Heart right ventricle (tissue), 16 donors: Measurements from ENCODE around the gene ITSN1. TPM values are rescaled to one million over a fixed set of nuclear protein-coding genes. Genes with fewer than 3 reads are reported as not detected.
"Not testable (repeated sequence)": the region's sequence is repeated elsewhere in the genome, so short reads cannot be mapped to it uniquely, and the experiment has no call there.

ENCODE experiments used
- ATAC-seq, 8 donors: fragments of 200-7000 bp; cut with Tn5 transposase; one replicate each; pipeline ENCODE4 v1.9.1; 2020; ENCODE audit warnings: mild to moderate bottlenecking in 8 of 8, moderate library complexity in 8 of 8, moderate number of reproducible peaks in 1 of 8
- DNase-seq, 2 donors: peaks; one replicate each; pipeline ENCODE4 v3.0.0-alpha.2; 2020
- H3K27ac ChIP-seq, 10 donors: fragments of 200-600 bp; sonication (generic) in 2 of 10; one replicate each; pipeline versions ENCODE4 v1.5.0 to v1.8.0; 2020 to 2022; ENCODE audit warnings: mild to moderate bottlenecking in 3 of 10
- H3K27me3 ChIP-seq, 7 donors: fragments of 200-600 bp; one replicate each; pipeline ENCODE4 v1.8.0; 2021 to 2022; ENCODE audit warnings: mild to moderate bottlenecking in 2 of 7
- H3K36me3 ChIP-seq, 9 donors: fragments of 200-600 bp; sonication (generic) in 1 of 9; one replicate each; pipeline versions ENCODE4 v1.5.0 to v1.8.0; 2020 to 2022; ENCODE audit warnings: mild to moderate bottlenecking in 2 of 9
- H3K4me1 ChIP-seq, 9 donors: fragments of 200-600 bp; sonication (generic) in 1 of 9; one replicate each; pipeline versions ENCODE4 v1.5.0 to v1.8.0; 2020 to 2022; ENCODE audit warnings: mild to moderate bottlenecking in 4 of 9
- H3K4me3 ChIP-seq, 10 donors: fragments of 200-600 bp; sonication (generic) in 2 of 10; one replicate each; pipeline versions ENCODE4 v1.5.0 to v1.8.0; 2020 to 2022; ENCODE audit warnings: mild to moderate bottlenecking in 7 of 10, moderate library complexity in 2 of 10
- H3K9me3 ChIP-seq, 11 donors: fragments of 200-600 bp in 10 of 11; sonication (generic) in 2 of 11; one replicate each; pipeline versions ENCODE4 v1.5.0 to v1.8.0; 2013 to 2022; ENCODE audit warnings: mild to moderate bottlenecking in 2 of 11, control low read depth in 1 of 11, moderate library complexity in 1 of 11
- CTCF ChIP-seq, 9 donors: fragments of 200-600 bp; sonication (generic) in 2 of 9; IDR thresholded peaks; one replicate each; pipeline versions ENCODE4 v1.5.0 to v1.8.0; 2021 to 2022; ENCODE audit warnings: antibody characterized with exemption in 9 of 9, mild to moderate bottlenecking in 5 of 9, moderate library complexity in 1 of 9
- WGBS, 2 donors: extraction: QIAGEN DNeasy Blood & Tissue Kit; methylation state at CpG; one replicate each; pipeline ENCODE4 v1.1.7; 2013; ENCODE audit warnings: inconsistent platforms in 1 of 2; 5-methylcytosine and 5-hydroxymethylcytosine counted together
- intact Hi-C, 10 donors: fragments of 100-400 bp; cut with DNase I; formaldehyde crosslinking; loops; one replicate each; pipeline versions ENCODE4 v1.11.1 to v1.14.2; 2022
- polyA plus RNA-seq, 2 donors: library from polyadenylated mRNA; stranded (reverse); fragments of 200-250 nt; gene quantifications; one replicate each; pipeline ENCODE4 v1.2.3, GENCODE V29; 2013
- total RNA-seq, 10 donors: library from RNA; stranded (reverse); fragmentation: NEBNext Ultra II Directional in 3 of 10; extraction: Animal tissue kit (Norgen Biotek cat#: 25700) in 3 of 10; gene quantifications; one replicate each; pipeline versions ENCODE4 v1.2.1 to v1.2.4, GENCODE V29; 2021 to 2023
- donor health status: Arrhythmogenic right ventricular cardiomyopathy.
- donor health status: ischemic (EF 13 %, LVEDD 7.1; RV severe dilation, severe dysfunction).
- donor health status: healthy with polysubstance abuse.
- donor health status: DM: no; HTN: yes; CAD: no.
- donor health status: DM: no; HTN: no; CAD: no.
- donor health status: ischemic (EF 25% LVEDD 6.9; RV normal size, moderate dysfunction).
- donor health status: ischemic (EF 25% LVEDD 5.7; RV mildly dilated, moderate dysfunction).
- donor health status: healthy.
- donor health status: DM: yes; HTN: yes; CAD: no.
- donor health status: Ischemic cardiomyopathy.
- donor health status: ischemic (EF 35%, LVEDD 5.7; RV mildly dilated, moderate dysfunction).
- donor health status: nonischemic (EF 11% LVEDD 7.7; RV severe dilation, severe dysfunction).
- donor health status: DM: yes; HTN: yes; CAD: no.
- donor health status: PGD.
- donor health status: ischemic (EF 29% LVEDD 5.4; RV normal size, mild dysfunction).
- donor health status: nonischemic (EF 23%, LVEDD 6.1; RV moderate dilation, normal function).

ITSN1 gene
- total and polyA plus RNA-seq, 12 donors, result 14.6 to 47.3 (median 32.3) TPM

- Histone ChIP-seq H3K4me1 (peaks cover 0 to 16% (median 0%) of the 10 kb centered on the region in 9 donors), H3K27me3 (no peaks in the 10 kb centered on the region), H3K27ac (no peak overlapping the region), H3K9me3 (peaks cover 0 to 32% (median 10%) of the 10 kb centered on the region in 11 donors), H3K4me3 (no peak overlapping the region), H3K36me3 (no peaks in the 10 kb centered on the region)
- 92 to 93% methylated on average over 3 of the region's 3 CpGs for WGBS, 2 donors
- DNase-seq, result no peak
- ATAC-seq, result no peak
- intact Hi-C loops, result no loop called here
- no peak for TF ChIP-seq CTCF (IDR thresholded peaks at IDR 0.05)
Observed at GRCh38 chr21:33712022-33712803, 69.9 kb downstream of the ITSN1 start.

GRCh38 chr21:33721081-33721480 is 78.8 kb downstream of the ITSN1 start:
- no peak overlapping the region for H3K27ac ChIP-seq
- no peak for DNase-seq
- no peak for ATAC-seq
- no peaks in the 10 kb centered on the region for H3K9me3 ChIP-seq
- H3K36me3 ChIP-seq, result peaks cover 0 to 49% (median 14%) of the 10 kb centered on the region in 9 donors
- intact Hi-C loops, result no loop called here
- no peak overlapping the region for H3K4me3 ChIP-seq
- H3K27me3 ChIP-seq, result no peaks in the 10 kb centered on the region
- WGBS, 2 donors, result 91 to 93% methylated on average over 2 of the region's 2 CpGs
- TF ChIP-seq CTCF (IDR thresholded peaks at IDR 0.05), result no peak
- no peaks in the 10 kb centered on the region for H3K4me1 ChIP-seq

GRCh38 chr21:33729139-33729538 is 86.8 kb downstream of the ITSN1 start:
- DNase-seq, intact Hi-C loops, ATAC-seq, H3K27me3 ChIP-seq, H3K4me3 ChIP-seq, H3K27ac ChIP-seq, H3K4me1 ChIP-seq, H3K9me3 ChIP-seq: not testable (repeated sequence)
- 99% methylated on average over 3 of the region's 3 CpGs for WGBS, 2 donors
- H3K36me3 ChIP-seq, result peaks cover 0 to 19% (median 4%) of the 10 kb centered on the region in 9 donors

- no peak for TF ChIP-seq CTCF (IDR thresholded peaks at IDR 0.05)
- DNase-seq, result no peak
- H3K36me3 ChIP-seq, result peaks cover 0 to 14% (median 0%) of the 10 kb centered on the region in 9 donors
- H3K9me3 ChIP-seq, result no peaks in the 10 kb centered on the region
- WGBS, 2 donors, result 69 to 74% methylated on average over 2 of the region's 2 CpGs
- no peaks in the 10 kb centered on the region for H3K27me3 ChIP-seq
- no peak for ATAC-seq
- intact Hi-C loops, result no loop called here
- H3K4me1 ChIP-seq, result peaks cover 0 to 2% (median 0%) of the 10 kb centered on the region in 9 donors
- H3K4me3 ChIP-seq, result no peak overlapping the region
- H3K27ac ChIP-seq, result no peak overlapping the region
Observed at GRCh38 chr21:33729641-33730040, 87.3 kb downstream of the ITSN1 start.

- Histone ChIP-seq H3K4me1 (peaks cover 0 to 2% (median 0%) of the 10 kb centered on the region in 9 donors), H3K27ac (no peak overlapping the region), H3K36me3 (peaks cover 0 to 19% (median 0%) of the 10 kb centered on the region in 9 donors), H3K4me3 (no peak overlapping the region), H3K9me3 (no peaks in the 10 kb centered on the region), H3K27me3 (no peaks in the 10 kb centered on the region)
- TF ChIP-seq CTCF (IDR thresholded peaks at IDR 0.05), result no peak
- DNase-seq (no peak), ATAC-seq (no peak)
- WGBS, 2 donors, result 83 to 95% methylated on average over 3 of the region's 3 CpGs
- intact Hi-C loops, result no loop called here
Observed at GRCh38 chr21:33731447-33731846, 89.1 kb downstream of the ITSN1 start.
